Endothelial cell (in vitro differentiated cells): Measurements from ENCODE around the gene C13orf46. TPM values are rescaled to one million over a fixed set of nuclear protein-coding genes. Genes with fewer than 3 reads are reported as not detected.

Experiments
- DNase-seq: peaks from one replicate; pipeline ENCODE4 v3.0.0; 2021; ENCODE audit warnings: low spot score
- H3K27ac Mint-ChIP-seq: one replicate; pipeline ENCODE4 v1.8.0; 2021; ENCODE audit warnings: mixed read lengths, inconsistent platforms; ENCODE audit not compliant: unreplicated experiment
- H3K27me3 Mint-ChIP-seq: one replicate; pipeline ENCODE4 v1.8.0; 2021; ENCODE audit warnings: mild to moderate bottlenecking, moderate library complexity, mixed read lengths, inconsistent platforms; ENCODE audit not compliant: unreplicated experiment
- H3K36me3 Mint-ChIP-seq: one replicate; pipeline ENCODE4 v1.8.0; 2021; ENCODE audit warnings: mild to moderate bottlenecking, low read depth, mixed read lengths, inconsistent platforms; ENCODE audit not compliant: unreplicated experiment
- H3K4me1 Mint-ChIP-seq: one replicate; pipeline ENCODE4 v1.8.0; 2021; ENCODE audit warnings: mild to moderate bottlenecking, mixed read lengths, inconsistent platforms; ENCODE audit not compliant: unreplicated experiment
- H3K4me3 Mint-ChIP-seq: one replicate; pipeline ENCODE4 v1.8.0; 2021; ENCODE audit warnings: mild to moderate bottlenecking, mixed read lengths, inconsistent platforms; ENCODE audit not compliant: unreplicated experiment
- H3K9me3 Mint-ChIP-seq: one replicate; pipeline ENCODE4 v1.8.0; 2021; ENCODE audit warnings: mixed read lengths, inconsistent platforms; ENCODE audit not compliant: unreplicated experiment
- CTCF ChIP-seq: fragments of 200-600 bp; sonication (generic); IDR thresholded peaks from one replicate; pipeline ENCODE4 v1.5.0; 2021; ENCODE audit warnings: antibody characterized with exemption; ENCODE audit not compliant: unreplicated experiment
- total RNA-seq: library from RNA; stranded (reverse); fragmentation: NEBNext Ultra II Directional; extraction: Animal tissue kit (Norgen Biotek cat#: 25700); gene quantifications from one replicate; pipeline ENCODE4 v1.2.1, GENCODE V29; 2021; ENCODE audit not compliant: unreplicated experiment

Gene C13orf46
- total RNA-seq, 1 donor from 2014 or later = 1.5 TPM

- H3K27ac Mint-ChIP-seq = peak overlapping the region; percentile 84
- no peaks in the 10 kb centered on the region for H3K9me3 Mint-ChIP-seq
- peaks cover 14% of the 10 kb centered on the region for H3K36me3 Mint-ChIP-seq
- no peaks in the 10 kb centered on the region for H3K4me1 Mint-ChIP-seq
- no peak for DNase-seq
- peak overlapping the region; percentile 66 for H3K4me3 Mint-ChIP-seq
- no peak for TF ChIP-seq CTCF
- peaks cover 9% of the 10 kb centered on the region for H3K27me3 Mint-ChIP-seq
Observed at GRCh38 chr13:114010401-114011101, 36.7 kb upstream of the C13orf46 start.

GRCh38 chr13:114009590-114010400 lies 35.9 kb upstream of the C13orf46 start:
- Mint-ChIP-seq H3K9me3 (no peaks in the 10 kb centered on the region), H3K4me1 (no peaks in the 10 kb centered on the region), H3K36me3 (peaks cover 14% of the 10 kb centered on the region), H3K27ac (peak overlapping the region; percentile 48), H3K27me3 (peaks cover 7% of the 10 kb centered on the region), H3K4me3 (peak overlapping the region; percentile 62)
- no peak for TF ChIP-seq CTCF
- no peak for DNase-seq

- H3K4me1 Mint-ChIP-seq = no peaks in the 10 kb centered on the region
- peak overlapping the region; percentile 48 for H3K27ac Mint-ChIP-seq
- peak overlapping the region; percentile 62 for H3K4me3 Mint-ChIP-seq
- H3K9me3 Mint-ChIP-seq = no peaks in the 10 kb centered on the region
- H3K27me3 Mint-ChIP-seq = peaks cover 7% of the 10 kb centered on the region
- H3K36me3 Mint-ChIP-seq = peaks cover 17% of the 10 kb centered on the region
- no peak for DNase-seq
- no peak for TF ChIP-seq CTCF
Observed at GRCh38 chr13:114008964-114009589, 35.2 kb upstream of the C13orf46 start.

- TF ChIP-seq CTCF = no peak
- Mint-ChIP-seq H3K36me3 (peaks cover 17% of the 10 kb centered on the region), H3K27ac (no peak overlapping the region), H3K27me3 (peaks cover 7% of the 10 kb centered on the region), H3K4me3 (no peak overlapping the region), H3K4me1 (no peaks in the 10 kb centered on the region), H3K9me3 (no peaks in the 10 kb centered on the region)
- DNase-seq = no peak
Observed at GRCh38 chr13:114007566-114007965, 33.7 kb upstream of the C13orf46 start.
